HL-60 (cell line): ENCODE data around the gene PRKAG1.

Experiments used
- DNase-seq, 2 experiments: peaks; one replicate each; pipeline ENCODE4 v3.0.0-alpha.2; 2010 to 2020; ENCODE audit warnings: low read depth in 1 of 2, low spot score in 1 of 2
- H3K27ac ChIP-seq: fragments of 250-450 bp; sonication (Bioruptor Pico); replicated peaks from 2 replicates; pipeline ENCODE4 v1.5.1; 2020; ENCODE audit warnings: mild to moderate bottlenecking, moderate library complexity
- H3K27me3 ChIP-seq: fragments of 250-450 bp; sonication (Bioruptor Pico); 2 replicates; pipeline ENCODE4 v1.5.1; 2021; ENCODE audit warnings: mild to moderate bottlenecking, moderate library complexity; ENCODE audit not compliant: insufficient read depth, poor library complexity, severe bottlenecking
- H3K4me3 ChIP-seq: replicated peaks from 2 replicates; pipeline ENCODE4 v1.5.1; 2011; ENCODE audit warnings: mild to moderate bottlenecking, control low read depth, low read length; ENCODE audit not compliant: insufficient read depth
- CTCF ChIP-seq: IDR thresholded peaks from one replicate; pipeline ENCODE4 v1.5.1; 2011; ENCODE audit warnings: low read length, control low read depth, inconsistent platforms; ENCODE audit not compliant: insufficient read depth
- GABPA ChIP-seq: IDR thresholded peaks from 2 replicates; pipeline ENCODE4 v1.6.1; 2012; ENCODE audit warnings: low read depth
- POLR2AphosphoS5 ChIP-seq: IDR thresholded peaks from 2 replicates; pipeline ENCODE4 v1.6.1; 2012; ENCODE audit warnings: low read depth
- REST ChIP-seq: IDR thresholded peaks from 2 replicates; pipeline ENCODE4 v1.6.1; 2012; ENCODE audit warnings: low read depth; ENCODE audit not compliant: insufficient replicate concordance
- SPI1 ChIP-seq: IDR thresholded peaks from 2 replicates; pipeline ENCODE4 v1.6.1; 2012; ENCODE audit warnings: low read depth, mild to moderate bottlenecking, borderline replicate concordance

PRKAG1 gene

GRCh38 chr12:48969160-48969771 lies 49.3 kb downstream of the PRKAG1 start:
- no peak for DNase-seq
- no peak for TF ChIP-seq CTCF
- TF ChIP-seq GABPA, result no peak
- Histone ChIP-seq H3K27ac (no peak overlapping the region), H3K4me3 (no peak overlapping the region), H3K27me3 (peaks cover 28% of the 10 kb centered on the region)

DNA sequence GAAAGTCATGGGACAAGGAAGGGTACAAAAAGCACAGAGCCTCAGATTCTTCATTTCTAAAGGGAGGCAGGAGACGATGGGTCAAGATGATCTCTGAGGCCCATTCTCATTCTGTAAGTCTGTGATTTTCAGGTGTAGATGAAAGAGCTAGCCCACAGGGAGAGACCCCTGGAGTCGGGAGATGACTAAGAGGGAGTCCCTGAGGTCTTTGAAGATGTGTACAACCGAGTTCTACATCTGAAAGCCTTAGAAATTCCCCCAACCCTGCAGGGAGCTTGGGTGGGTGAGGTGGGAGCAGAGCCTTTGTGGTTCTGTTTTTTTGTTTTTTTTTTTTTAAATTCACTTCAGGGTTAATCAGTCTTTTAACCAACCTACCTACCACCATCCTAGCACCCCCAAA lies 50.1 kb downstream of the PRKAG1 start:
- DNase-seq, result no peak
- TF ChIP-seq CTCF (no peak), SPI1 (no peak), POLR2AphosphoS5 (no peak), GABPA (no peak), REST (no peak)
- H3K27me3 ChIP-seq, result peaks cover 28% of the 10 kb centered on the region
- no peak overlapping the region for H3K4me3 ChIP-seq
- H3K27ac ChIP-seq, result no peak overlapping the region

DNA sequence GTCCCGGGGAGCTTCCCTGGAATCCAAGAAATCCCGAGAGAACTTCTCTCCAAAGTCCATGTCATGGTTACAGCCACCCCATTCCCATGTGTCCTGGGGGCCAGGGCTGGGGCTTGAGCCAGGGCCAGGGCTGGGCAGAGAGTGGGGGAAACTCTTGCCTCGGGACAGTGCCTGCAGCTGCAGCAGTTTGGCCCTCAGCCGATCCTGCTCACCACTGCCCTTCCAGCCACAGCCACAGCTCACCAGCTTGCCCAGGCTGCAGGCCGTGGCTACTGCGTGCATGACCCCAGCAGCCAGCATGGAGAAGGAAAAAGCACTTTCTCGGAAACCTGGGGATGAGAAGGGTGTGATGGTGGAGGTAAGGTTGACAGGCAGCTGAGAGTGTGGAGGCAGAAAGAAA lies 50.6 kb downstream of the PRKAG1 start:
- H3K4me3 ChIP-seq, result no peak overlapping the region
- TF ChIP-seq REST, result no peak
- no peak for TF ChIP-seq SPI1
- TF ChIP-seq CTCF, result no peak
- no peak for TF ChIP-seq POLR2AphosphoS5
- no peak for TF ChIP-seq GABPA
- no peak for DNase-seq
- H3K27ac ChIP-seq, result no peak overlapping the region
- peaks cover 25% of the 10 kb centered on the region for H3K27me3 ChIP-seq

DNA sequence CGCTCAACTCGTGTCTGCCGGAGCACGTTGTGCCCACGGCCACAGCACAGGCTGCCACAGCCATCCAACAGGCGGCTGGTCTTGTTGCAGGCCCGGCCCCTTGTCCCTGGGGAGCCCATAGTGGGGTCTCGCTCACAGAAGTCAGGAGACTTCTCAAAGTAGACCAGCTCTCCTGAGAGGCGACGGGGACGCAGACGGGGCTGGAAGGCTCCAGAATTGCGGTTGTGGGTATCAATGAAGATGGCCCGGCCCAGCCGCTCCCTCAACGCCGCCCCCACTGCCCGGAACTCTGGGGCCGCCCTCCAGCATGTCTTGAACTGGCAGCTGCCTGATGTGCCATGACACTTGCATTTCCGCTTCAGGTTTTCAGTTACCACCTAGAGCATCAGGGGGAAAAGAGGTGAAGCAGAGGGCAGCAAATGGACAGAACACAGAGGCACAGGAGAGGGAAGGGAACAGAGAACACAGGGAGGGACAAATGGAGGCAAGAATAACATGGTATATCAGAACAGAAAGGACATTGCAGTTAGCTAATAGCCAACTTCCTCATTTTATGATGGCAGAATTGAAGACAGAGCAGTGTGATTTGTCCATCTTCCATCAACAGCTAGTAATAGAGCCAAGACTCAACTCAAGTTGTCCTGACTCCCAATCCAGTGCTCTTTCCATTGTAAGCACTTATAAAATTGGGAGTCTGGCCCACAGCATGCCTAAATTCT lies 52.2 kb downstream of the PRKAG1 start:
- DNase-seq, result peak in 1 of 2 experiments; percentile 25
- TF ChIP-seq CTCF, result no peak
- TF ChIP-seq REST, result no peak
- TF ChIP-seq POLR2AphosphoS5, result no peak
- TF ChIP-seq SPI1, result peak; percentile 72; the same call in 1 of the 2 replicates
- no peak for TF ChIP-seq GABPA
- Histone ChIP-seq H3K27ac (no peak overlapping the region), H3K27me3 (peaks cover 17% of the 10 kb centered on the region), H3K4me3 (no peak overlapping the region)
